Fibroblast of the aortic adventitia (primary cell): ENCODE measurements around the gene UQCRQ. TPM values are rescaled to one million over a fixed set of nuclear protein-coding genes. Genes with fewer than 3 reads are reported as not detected.

Experiments used
- DNase-seq: peaks from one replicate; pipeline ENCODE4 v3.0.0-alpha.2; 2010; ENCODE audit warnings: low read depth
- H3K4me3 ChIP-seq: 2 replicates; pipeline ENCODE4 v1.5.1; 2011; ENCODE audit warnings: low read depth, mild to moderate bottlenecking, control low read depth, low read length, moderate library complexity
- CTCF ChIP-seq: IDR thresholded peaks from 2 replicates; pipeline ENCODE4 v1.5.1; 2011; ENCODE audit warnings: mild to moderate bottlenecking, low read length, control low read depth, inconsistent platforms; ENCODE audit not compliant: insufficient read depth
- total RNA-seq: library from RNA; depleted of rRNA; stranded (reverse); fragments of >200 nt; gene quantifications from 2 replicates; pipeline ENCODE4 v1.2.3, GENCODE V29; 2012; ENCODE audit warnings: low replicate concordance

UQCRQ gene
- total RNA-seq, 1 donor = 92.0 TPM

- DNase-seq = no peak
These were observed 38.3 kb upstream of the UQCRQ start for GRCh38 chr5:132827943-132828673.

GRCh38 chr5:132828846-132829494 is 37.5 kb upstream of the UQCRQ start:
- TF ChIP-seq CTCF = no peak
- DNase-seq = no peak
- H3K4me3 ChIP-seq = peak overlapping the region; percentile 1

More at GRCh38 chr5:132827943-132828673, 38.3 kb upstream of the UQCRQ start:
- no peak overlapping the region for H3K4me3 ChIP-seq
- TF ChIP-seq CTCF = no peak

- TF ChIP-seq CTCF = peak; percentile 93
- DNase-seq = peak; percentile 59
- peak overlapping the region; percentile 73 for H3K4me3 ChIP-seq
These were observed 36.6 kb upstream of the UQCRQ start for GRCh38 chr5:132829742-132830435.

GRCh38 chr5:132830436-132831094 is 35.9 kb upstream of the UQCRQ start, which contains the start of gene SHROOM1:
SHROOM1 (minus strand) TSS chr5:132830647; CDS start chr5:132826140, 4,507 bp downstream.
- DNase-seq = peak; percentile 25
- no peak for TF ChIP-seq CTCF
- H3K4me3 ChIP-seq = peak within 1 kb of the TSS; percentile 73

- no peak for TF ChIP-seq CTCF
These were observed 35.2 kb upstream of the UQCRQ start for GRCh38 chr5:132831095-132831860.

GRCh38 chr5:132832612-132833011 is 33.8 kb upstream of the UQCRQ start:
- TF ChIP-seq CTCF = no peak
- DNase-seq = no peak
- H3K4me3 ChIP-seq = no peak overlapping the region

More at GRCh38 chr5:132831095-132831860, 35.2 kb upstream of the UQCRQ start:
- H3K4me3 ChIP-seq = peak overlapping the region; percentile 73
- DNase-seq = no peak
